Ovary (tissue), 3 donors: ENCODE measurements around the gene DHODH.
A peak's percentile ranks its signal among the peaks of the same experiment; 100 is the strongest.

ENCODE experiments used
- POLR2A ChIP-seq: fragments of 450-650 bp; IDR thresholded peaks from one replicate; pipeline ENCODE4 v1.6.1; 2017; ENCODE audit warnings: antibody characterized with exemption, mild to moderate bottlenecking, moderate library complexity
- TF ChIP-seq, protein P1 (sequence below), 3 donors: fragments of 450-650 bp in 2 of 3; fragments of 200-600 bp in 1 of 3; IDR thresholded peaks; one replicate each; pipeline versions ENCODE4 v1.5.1 to v1.8.0; 2016 to 2022; ENCODE audit warnings: antibody characterized with exemption in 3 of 3, mild to moderate bottlenecking in 1 of 3
- donor health status: DM: no; HTN: no; CAD: no.

DNA sequence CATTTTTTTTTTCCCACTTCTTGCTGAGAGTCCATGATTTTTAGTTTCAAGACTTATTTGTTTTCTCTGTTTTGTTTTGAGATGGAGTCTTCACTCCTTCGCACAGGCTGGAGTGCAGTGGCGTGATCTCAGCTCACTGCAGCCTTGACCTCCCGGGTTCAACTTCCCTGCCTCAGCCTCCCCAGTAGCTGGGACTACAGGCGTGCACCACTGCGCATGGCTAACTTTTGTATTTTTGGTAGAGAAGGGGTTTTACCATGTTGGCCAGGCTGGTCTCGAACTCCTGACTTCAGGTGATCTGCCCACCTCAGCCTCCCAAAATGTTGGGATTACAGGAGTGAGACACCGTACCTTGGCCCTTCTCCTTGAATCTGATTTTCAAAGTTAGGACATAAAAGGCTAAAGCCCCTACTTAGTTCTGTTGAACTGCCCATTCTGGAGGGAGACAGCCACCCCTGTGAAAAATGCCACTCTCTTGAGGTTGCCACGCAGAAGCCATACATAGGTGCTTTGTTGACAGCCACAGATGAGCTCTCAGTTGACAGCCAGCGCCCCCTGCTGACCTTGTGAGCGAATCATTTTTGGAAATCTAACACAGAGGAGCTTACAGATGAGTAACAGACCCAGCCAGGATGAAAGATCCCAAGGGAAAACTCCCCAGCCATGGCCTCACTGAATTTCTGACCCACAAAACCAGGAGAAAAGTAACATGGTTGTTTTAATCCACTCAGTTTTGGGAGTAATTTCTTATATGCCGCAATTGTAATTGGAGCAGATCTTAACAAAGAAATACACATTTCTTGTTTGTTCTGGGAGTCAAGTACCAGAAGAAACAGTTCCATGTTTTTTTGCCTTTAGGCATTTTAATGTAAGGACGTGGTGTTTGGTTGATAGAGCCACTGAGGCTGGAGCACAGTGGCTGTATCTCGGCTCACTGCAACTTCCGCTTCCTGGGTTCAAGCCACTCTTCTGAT is 47.2 kb upstream of the DHODH start:
- TF ChIP-seq, protein P1, sequence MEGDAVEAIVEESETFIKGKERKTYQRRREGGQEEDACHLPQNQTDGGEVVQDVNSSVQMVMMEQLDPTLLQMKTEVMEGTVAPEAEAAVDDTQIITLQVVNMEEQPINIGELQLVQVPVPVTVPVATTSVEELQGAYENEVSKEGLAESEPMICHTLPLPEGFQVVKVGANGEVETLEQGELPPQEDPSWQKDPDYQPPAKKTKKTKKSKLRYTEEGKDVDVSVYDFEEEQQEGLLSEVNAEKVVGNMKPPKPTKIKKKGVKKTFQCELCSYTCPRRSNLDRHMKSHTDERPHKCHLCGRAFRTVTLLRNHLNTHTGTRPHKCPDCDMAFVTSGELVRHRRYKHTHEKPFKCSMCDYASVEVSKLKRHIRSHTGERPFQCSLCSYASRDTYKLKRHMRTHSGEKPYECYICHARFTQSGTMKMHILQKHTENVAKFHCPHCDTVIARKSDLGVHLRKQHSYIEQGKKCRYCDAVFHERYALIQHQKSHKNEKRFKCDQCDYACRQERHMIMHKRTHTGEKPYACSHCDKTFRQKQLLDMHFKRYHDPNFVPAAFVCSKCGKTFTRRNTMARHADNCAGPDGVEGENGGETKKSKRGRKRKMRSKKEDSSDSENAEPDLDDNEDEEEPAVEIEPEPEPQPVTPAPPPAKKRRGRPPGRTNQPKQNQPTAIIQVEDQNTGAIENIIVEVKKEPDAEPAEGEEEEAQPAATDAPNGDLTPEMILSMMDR (IDR thresholded peaks at IDR 0.05): peak; percentile 38 to 52 (median 48)
- no peak for TF ChIP-seq POLR2A
